SHP77 (cell line): ENCODE data around the gene MAN1C1.

ENCODE experiments used
- DNase-seq, 2 experiments: peaks; one replicate each; lab custom pipeline; 2025; lab: John Stamatoyannopoulos, UW

Gene MAN1C1

GRCh38 chr1:25803368-25803767 is 186.8 kb downstream of the MAN1C1 start:
- DNase-seq, result no peak

- no peak for DNase-seq
Measured at GRCh38 chr1:25804244-25804963, 187.8 kb downstream of the MAN1C1 start.

DNA sequence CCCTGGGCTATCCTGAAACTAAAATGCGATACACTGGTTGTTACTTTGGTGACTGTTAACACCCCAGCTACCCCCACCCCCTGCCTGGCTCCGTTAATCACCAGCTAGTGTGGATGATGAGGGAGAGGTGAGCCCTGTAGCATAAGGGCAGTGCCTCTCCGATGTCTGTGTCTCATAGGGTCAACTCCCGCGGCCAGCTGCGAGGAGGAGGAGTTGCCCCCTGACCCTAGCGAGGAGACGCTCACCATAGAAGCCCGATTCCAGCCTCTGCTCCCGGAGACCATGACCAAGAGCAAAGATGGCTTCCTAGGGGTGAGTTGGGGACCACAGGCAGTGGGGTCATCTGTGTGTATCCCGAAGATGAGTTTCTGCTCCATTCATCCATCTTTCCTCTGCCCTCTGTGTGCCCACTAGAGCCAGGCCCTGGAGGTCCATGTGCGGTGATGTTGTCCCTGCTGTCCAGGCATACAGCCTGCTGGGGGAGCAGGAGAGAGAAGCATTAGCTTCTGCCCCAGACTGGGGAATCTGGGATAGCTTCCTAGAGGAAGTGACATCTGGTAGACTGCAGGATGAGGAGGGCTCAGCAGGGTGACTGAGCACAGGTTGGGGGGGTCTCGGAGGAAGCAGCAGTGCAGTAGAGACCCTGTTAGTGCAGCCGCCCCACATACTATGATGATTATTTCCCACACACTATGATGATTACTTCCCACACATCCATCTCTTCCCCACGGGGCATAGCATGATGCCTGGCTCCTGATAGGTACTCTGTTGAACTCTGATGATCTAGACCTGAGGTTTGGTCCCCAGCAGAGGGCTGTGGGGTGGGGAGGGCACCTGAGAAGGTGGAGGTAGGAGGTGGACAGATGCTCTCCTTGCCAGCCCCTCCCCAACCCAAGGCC is 188.6 kb downstream of the MAN1C1 start:
- no peak for DNase-seq

- no peak for DNase-seq
Measured at GRCh38 chr1:25805863-25806225, 189.3 kb downstream of the MAN1C1 start.

GRCh38 chr1:25806418-25806817 is 189.8 kb downstream of the MAN1C1 start:
- no peak for DNase-seq

DNA sequence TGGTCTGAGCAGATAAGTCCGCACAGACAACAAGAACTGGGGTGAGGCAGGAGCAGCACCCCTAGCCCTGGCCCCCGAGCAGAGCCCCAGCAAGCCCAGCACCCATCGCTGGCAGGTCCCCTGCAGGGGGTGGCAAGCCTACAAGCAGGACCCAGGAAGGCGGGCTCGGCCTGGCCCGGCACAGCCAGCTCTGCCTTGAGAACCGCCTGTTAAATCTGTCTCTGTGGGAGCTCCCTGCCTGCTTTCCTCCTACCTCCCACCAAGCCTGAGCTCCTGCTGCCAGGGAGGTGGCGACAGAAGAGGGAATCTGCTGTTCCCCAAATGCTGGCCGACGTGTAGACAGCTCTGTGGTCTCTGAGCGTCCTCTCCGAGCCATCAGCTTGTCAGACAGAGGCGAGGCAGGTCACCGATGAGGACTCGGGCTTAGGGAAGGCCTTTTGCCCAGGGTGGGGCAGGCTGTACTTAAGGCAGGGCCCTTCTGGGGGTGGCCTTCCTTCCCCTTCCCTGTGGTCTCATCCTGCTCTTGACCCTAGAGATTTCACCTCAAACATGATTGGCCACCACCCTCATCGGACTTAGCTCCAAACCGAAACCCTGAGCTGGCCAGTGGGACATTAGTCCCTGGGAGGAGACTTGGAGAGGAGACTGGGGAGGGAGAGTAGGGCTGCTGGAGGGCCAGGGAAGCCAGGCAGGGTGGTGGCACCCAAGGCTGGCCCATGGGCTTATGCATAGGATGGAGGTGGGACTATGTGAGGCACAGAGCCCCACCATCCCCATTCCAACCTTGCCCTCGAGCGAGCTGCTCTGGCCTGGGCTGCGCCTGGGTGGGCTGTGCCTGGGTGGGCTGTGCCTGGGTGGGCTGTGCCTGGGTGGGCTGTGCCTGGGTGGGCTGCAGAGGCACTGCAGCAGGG is 191.1 kb downstream of the MAN1C1 start:
- no peak for DNase-seq

DNA sequence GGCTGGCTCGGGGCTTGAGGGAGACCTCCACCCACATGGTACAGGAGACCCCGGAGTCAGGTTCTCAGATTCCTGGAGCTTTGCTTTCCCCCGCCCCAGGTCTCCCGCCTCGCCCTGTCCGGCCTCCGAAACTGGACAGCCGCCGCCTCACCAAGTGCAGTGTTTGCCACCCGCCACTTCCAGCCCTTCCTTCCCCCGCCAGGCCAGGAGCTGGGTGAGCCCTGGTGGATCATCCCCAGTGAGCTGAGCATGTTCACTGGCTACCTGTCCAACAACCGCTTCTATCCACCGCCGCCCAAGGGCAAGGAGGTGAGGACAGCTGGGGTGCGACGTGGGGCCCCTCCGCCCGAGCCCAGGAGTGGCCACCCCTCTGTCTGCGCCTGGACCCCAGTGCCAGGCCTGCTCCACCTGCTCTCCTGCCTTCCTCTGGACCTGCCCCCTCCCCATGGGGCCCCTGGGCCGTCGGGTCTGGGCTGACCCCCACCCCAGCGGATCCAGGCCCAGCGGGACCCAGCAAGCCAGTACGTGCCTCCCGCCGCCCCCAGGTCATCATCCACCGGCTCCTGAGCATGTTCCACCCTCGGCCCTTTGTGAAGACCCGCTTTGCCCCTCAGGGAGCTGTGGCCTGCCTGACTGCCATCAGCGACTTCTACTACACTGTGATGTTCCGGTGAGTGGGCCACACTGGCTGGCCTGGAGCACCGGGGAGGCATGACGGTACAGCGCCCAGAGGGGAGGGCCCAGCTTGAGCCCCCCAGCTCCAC is 192.1 kb downstream of the MAN1C1 start:
- no peak for DNase-seq

DNA sequence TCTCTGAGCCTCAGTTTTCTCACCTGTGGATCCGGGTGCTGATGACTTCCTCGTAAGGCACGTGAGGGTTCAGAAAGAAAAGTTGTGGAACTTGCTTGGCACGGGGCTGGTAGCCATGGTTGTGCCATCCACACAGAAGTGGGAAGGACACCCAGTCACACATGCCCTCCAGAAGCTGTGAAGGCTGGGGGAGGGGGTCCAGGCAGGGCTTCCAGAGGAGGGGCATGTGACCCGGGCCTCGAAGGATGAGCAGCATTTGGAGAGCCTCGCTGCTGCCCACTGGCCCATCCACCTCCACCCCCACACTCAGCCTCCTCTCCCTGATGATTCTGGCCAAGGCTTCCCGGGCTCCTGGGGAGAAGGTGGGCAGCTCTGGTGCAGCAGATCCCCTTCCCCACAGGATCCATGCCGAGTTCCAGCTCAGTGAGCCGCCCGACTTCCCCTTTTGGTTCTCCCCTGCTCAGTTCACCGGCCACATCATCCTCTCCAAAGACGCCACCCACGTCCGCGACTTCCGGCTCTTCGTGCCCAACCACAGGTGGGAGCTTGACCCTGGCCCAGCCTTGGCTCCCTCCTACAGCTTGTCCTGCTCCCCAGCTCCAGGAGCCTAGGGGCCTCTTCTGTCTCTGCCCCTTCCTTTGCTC is 192.8 kb downstream of the MAN1C1 start:
- no peak for DNase-seq

DNA sequence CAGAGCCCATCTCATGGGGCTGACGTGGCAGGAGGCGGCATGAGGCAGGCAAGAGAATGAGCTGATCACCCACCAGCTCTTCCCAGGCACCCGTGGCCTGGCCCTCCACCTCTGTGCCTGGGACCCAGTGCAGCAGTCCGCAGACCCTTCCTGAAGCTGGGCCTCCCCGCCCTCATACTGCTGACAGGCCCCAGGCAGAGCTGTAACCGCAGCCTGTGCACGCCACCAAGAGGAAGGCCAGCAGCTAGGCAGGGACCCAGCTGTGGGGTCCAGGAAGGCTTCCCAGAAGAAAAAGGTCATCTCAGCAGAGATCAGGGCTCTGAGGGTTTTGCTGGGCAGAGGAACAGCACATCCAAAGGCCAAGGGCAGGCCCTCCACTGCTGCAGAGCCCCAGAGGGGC is 193.3 kb downstream of the MAN1C1 start:
- DNase-seq, result no peak

DNA sequence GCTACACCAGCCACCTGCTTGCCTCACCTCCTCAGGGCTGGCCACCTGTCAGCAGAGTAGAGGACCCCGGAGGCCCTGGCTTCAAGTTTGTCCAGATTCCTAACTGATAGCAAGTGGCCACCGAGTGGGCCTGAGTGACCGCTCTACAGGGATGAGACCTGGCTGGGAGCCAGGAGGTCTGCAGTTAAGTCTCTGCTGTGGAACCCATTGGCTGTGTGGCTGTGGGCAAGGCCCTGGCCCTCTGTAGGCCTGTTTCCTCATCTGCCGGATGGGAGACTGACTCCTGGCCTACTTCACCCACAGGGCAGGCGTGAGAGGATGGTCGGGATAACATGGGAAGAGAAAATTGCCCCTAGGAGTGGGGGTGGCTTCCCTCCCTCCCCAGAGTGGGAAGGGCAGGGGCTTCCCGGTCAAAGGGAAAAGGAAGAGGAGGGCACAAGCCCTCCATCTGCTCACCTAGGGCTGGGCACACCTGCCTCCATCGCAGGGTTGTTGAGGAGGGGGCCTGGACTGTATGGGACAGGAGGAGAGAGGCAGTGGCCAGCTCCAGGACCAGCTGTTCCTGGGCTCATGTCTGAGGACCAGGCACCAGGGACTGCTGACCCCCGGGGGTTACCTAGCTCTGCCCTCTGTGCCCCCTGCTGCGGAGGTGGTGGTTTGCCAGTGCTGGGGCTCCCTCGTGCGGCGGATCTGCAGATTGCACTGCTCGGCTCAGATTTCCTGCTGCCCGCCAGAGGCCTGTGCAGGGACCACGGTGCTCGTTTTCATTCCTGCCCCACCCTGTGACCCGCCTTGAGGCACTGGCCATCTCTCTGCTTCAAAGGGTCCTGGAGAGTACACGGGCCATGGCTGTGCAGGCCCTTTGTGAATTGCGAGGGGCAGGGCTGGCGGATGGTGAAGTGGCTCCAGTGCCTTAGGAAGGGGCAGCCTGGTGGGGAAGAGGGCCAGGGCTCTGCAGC is 194.0 kb downstream of the MAN1C1 start:
- peak; percentile 24 to 48 for DNase-seq

- no peak for DNase-seq
Measured at GRCh38 chr1:25811384-25812082, 194.9 kb downstream of the MAN1C1 start.

DNA sequence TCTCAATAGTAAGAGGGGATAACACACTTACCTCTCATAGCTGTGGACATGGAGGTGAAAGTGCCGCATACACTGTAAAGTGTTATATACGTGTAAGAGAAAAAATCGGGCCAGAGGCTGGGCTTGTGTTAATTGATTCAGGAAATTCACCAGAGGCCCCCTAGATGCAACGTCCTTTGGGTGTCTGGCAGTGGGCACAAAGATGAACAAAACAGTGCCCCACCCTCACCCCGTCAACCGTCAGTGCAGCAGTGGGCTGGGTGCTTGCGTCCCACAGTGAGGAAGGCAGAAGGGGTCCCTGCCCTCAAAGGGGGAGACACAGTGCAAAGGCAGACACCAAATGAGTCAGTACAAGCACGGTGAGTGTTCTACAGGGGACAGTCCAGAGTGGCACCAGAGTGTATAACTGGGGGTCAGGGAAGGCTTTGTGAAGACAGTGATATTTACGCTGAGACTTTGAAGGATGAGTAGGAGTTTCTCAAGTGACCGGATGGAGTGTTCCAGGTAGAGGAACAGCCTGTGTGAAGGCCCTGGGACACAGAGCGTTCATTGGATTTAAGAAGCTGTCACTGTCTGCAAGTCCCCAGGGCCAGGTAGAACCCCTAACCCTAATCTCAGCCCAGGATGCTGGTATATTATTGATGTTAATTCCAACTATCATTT is 196.6 kb downstream of the MAN1C1 start:
- DNase-seq, result no peak

GRCh38 chr1:25813734-25814471 is 197.3 kb downstream of the MAN1C1 start:
- no peak for DNase-seq

GRCh38 chr1:25814549-25815087 is 198.0 kb downstream of the MAN1C1 start:
- DNase-seq, result no peak

DNA sequence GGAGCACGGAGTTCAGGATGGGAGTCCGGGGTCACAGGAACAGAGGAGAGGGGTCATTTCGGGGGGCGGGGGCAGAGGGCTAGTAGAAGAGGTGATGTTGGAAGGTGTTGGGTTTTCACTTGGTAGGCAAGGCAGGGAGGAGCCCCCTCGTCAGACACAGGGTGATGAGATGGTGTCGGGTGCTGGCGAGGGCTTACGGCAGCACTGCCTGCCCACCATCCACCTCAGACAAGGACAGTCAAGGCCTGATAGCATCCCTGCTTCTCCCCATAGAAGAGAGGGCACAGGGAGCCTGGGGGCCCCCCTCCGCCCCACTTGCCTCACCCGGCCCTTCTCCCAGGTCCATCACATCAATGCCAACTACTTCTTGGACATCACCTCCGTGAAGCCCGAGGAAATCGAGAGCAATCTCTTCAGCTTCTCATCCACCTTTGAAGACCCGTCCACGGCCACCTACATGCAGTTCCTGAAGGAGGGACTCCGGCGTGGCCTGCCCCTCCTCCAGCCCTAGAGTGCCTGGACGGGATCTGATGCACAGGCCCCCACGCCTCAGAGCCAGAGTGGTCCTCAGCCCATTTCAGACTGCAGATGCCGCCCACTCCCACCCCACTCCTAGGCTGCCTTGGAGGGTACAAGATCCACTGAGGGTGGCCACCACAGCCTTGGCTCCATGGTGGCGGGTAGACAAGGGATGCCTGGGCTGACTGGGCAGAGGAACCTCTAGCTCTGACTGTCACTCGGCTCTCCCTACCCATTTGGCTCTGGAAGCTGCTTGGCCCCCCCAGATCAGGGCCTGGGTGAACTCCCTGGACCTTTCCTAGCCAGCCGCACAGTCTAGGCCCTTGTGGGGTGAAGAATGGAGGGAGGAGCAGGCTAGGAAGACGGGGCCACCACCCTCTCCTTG is 198.9 kb downstream of the MAN1C1 start:
- DNase-seq, result no peak

DNA sequence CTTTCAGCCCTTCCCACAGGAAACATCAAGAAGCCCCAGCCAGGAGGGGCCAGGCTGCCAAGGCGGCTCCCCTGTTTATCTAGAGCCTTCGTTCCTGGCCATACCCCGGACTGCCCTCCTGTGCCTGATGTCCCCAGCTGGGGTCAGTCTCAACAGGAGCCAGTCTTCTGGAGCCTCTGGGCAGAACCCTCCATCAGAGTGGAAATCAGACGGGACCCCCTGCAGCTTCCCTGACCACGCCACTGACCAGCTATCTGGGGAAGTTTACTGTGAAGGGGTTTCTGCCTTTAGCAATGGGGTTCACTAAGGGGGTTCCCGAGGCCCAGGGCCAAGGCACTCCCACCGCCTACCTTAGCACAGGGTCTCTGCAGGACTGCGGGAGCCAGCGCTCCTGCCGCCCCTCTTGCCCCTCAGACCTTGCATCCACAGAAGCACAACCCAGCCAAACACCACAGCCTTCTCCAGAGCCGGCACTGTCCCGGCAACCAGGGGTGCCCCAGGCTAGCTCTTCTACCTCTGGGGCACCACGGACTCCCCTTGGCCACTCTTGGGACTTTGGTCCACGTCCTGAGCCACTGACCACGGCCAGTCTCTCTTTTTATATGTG is 199.6 kb downstream of the MAN1C1 start:
- DNase-seq, result no peak
